ENCODE results near the gene SMG6.

DNA sequence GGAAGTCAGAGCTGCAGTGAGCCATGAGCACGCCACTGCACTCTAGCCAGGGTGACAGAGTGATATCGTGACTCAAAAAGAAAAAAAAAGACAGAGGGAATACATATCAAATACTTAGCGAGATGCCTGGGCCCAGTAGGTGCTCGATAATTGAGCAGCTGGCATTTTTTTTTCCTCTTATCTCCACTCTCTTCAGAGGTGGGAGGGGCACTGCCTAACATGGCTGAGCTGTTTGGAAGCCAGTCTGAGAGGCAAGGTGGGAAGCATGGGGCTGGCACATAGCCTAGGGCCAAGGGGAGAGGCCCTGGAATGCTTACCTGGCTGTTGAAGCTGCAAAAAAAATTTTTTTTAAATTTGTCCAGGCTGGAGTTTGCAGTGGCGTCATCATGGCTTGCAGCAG lies 210.2 kb downstream of the SMG6 start:
- TF ChIP-seq, protein P1, sequence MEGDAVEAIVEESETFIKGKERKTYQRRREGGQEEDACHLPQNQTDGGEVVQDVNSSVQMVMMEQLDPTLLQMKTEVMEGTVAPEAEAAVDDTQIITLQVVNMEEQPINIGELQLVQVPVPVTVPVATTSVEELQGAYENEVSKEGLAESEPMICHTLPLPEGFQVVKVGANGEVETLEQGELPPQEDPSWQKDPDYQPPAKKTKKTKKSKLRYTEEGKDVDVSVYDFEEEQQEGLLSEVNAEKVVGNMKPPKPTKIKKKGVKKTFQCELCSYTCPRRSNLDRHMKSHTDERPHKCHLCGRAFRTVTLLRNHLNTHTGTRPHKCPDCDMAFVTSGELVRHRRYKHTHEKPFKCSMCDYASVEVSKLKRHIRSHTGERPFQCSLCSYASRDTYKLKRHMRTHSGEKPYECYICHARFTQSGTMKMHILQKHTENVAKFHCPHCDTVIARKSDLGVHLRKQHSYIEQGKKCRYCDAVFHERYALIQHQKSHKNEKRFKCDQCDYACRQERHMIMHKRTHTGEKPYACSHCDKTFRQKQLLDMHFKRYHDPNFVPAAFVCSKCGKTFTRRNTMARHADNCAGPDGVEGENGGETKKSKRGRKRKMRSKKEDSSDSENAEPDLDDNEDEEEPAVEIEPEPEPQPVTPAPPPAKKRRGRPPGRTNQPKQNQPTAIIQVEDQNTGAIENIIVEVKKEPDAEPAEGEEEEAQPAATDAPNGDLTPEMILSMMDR (conservative IDR thresholded peaks at IDR 0.05; ENCODE audit: low read depth, low read length), result no peak
- TF ChIP-seq EZH2 (IDR thresholded peaks at IDR 0.05; ENCODE audit: borderline replicate concordance, low read depth, low read length, poor library complexity, severe bottlenecking), result no peak
